Purkinje cell (primary cell): ENCODE results near the gene INTS2. TPM values are rescaled to one million over a fixed set of nuclear protein-coding genes. Genes with fewer than 3 reads are reported as not detected.

ENCODE experiments used
- polyA plus RNA-seq: library from polyadenylated mRNA; unstranded; fragments of >200 nt; fragmentation: Nextera tagmentation; gene quantifications from 2 replicates; pipeline ENCODE4 v1.2.1, GENCODE V29; 2014

The INTS2 gene
- 7.9 and 9.0 TPM in 2 replicates for polyA plus RNA-seq

GRCh38 chr17:61927208-61928100 lies at the start of gene INTS2:
Gene INTS2 (minus strand): TSS chr17:61927982. CDS start chr17:61926644, 1,338 bp downstream.

GRCh38 chr17:61862975-61863800 lies 64.6 kb downstream of the INTS2 start, which contains the start of gene BRIP1:
Gene BRIP1 (minus strand): TSS chr17:61863528. CDS start chr17:61861539, 1,989 bp downstream.

Other genes with a start within 250 kb of the INTS2 start
- 3.1 and 3.5 TPM in 2 replicates for gene BRIP1, start 64.5 kb downstream of the INTS2 start, polyA plus RNA-seq
- gene MED13, start 137.3 kb upstream of the INTS2 start, polyA plus RNA-seq = 12.5 and 17.8 TPM in 2 replicates